ENCODE measurements around the gene PCDHGB1.
"Not testable (repeated sequence)": the region's sequence is repeated elsewhere in the genome, so short reads cannot be mapped to it uniquely, and the experiment has no call there.

Gene PCDHGB1

GRCh38 chr5:141363952-141364660 is 14.2 kb downstream of the PCDHGB1 start, which contains the start of gene PCDHGA5:
Gene PCDHGA5 (plus strand): TSS chr5:141364162. CDS start chr5:141364331, 169 bp downstream.
- TF ChIP-seq CTCF (IDR thresholded peaks at IDR 0.05; ENCODE audit: low read depth, low read length), result no peak; the same call in 1 of the 2 replicates
- DNase-seq (ENCODE audit: extremely low read depth, low read depth), result no peak

DNA sequence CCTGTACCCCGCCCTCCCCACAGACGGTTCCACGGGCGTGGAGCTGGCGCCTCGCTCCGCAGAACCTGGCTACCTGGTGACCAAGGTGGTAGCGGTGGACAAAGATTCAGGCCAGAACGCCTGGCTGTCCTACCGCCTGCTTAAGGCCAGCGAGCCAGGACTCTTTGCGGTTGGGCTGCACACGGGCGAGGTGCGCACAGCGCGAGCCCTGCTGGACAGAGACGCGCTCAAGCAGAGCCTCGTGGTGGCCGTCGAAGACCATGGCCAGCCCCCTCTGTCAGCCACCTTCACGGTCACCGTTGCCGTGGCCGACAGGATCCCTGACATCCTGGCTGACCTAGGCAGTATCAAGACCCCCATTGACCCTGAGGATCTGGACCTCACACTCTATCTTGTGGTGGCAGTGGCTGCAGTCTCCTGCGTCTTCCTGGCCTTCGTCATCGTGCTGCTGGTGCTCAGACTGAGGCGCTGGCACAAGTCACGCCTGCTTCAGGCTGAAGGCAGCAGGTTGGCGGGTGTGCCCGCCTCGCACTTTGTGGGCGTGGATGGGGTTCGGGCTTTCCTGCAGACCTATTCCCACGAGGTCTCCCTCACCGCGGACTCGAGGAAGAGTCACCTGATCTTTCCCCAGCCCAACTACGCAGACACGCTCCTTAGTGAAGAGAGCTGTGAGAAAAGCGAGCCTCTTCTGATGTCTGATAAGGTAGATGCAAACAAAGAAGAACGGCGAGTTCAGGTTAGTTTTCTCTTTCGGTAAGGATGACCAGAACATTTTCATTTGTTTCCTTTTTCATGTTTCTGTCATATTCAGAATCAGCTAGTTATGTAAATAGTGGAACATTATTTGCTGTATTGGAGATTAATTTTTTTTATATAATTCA is 16.4 kb downstream of the PCDHGB1 start:
- TF ChIP-seq CTCF (IDR thresholded peaks at IDR 0.05; ENCODE audit: low read depth, low read length), result no peak
- DNase-seq (ENCODE audit: extremely low read depth, low read depth), result no peak

DNA sequence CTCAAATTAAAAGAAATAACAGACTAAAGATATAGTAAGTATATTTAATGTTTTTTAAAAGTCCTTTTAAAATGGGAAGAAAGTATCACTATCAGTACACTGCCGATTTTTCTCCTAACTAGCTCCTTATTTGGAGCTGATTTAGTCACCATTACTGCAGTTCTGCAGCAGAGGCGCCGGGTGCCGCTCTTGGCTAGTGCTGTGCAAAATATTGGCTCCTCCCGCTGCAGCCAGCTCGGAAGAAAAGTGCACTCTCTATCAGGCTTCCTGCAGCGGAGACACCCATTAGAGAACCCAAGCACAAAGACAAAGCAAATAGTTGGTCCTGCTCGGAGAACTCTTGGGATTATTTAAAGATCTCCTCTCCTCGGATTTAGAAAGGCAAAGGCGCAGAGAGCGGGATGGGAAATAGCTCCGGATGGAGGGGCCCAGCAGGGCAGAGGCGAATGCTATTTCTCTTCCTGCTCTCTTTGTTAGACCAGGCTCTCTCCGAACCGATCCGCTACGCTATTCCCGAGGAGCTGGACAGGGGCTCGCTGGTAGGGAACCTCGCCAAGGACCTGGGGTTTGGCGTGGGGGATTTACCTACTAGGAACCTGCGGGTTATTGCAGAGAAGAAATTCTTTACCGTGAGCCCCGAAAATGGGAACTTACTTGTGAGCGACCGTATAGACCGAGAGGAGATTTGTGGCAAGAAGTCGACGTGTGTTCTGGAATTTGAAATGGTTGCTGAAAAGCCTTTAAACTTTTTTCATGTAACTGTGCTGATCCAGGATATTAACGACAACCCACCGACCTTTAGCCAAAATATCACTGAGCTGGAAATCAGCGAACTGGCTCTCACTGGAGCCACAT is 20.3 kb downstream of the PCDHGB1 start, which contains the start of gene PCDHGB3:
Gene PCDHGB3, plus strand, starts transcription at position 249 of the 855 bp plus-strand sequence. Its CDS starts 153 bp downstream, at position 402.
- no peak for DNase-seq (ENCODE audit: extremely low read depth, low read depth)
- peak; percentile 50 for TF ChIP-seq CTCF (IDR thresholded peaks at IDR 0.05; ENCODE audit: low read depth, low read length)

- TF ChIP-seq CTCF (IDR thresholded peaks at IDR 0.05; ENCODE audit: low read depth, low read length), result no peak
- no peak for DNase-seq (ENCODE audit: extremely low read depth, low read depth)
Observed at GRCh38 chr5:141371572-141372475, 21.9 kb downstream of the PCDHGB1 start.

- no peak for DNase-seq (ENCODE audit: extremely low read depth, low read depth)
- peak; percentile 40 for TF ChIP-seq CTCF (IDR thresholded peaks at IDR 0.05; ENCODE audit: low read depth, low read length)
Observed at GRCh38 chr5:141373673-141374317, 23.9 kb downstream of the PCDHGB1 start, which contains the start of gene PCDHGA6. Gene PCDHGA6 (plus strand): TSS chr5:141373891. CDS start chr5:141374084, 193 bp downstream.

GRCh38 chr5:141374627-141375026 is 24.7 kb downstream of the PCDHGB1 start:
- no peak for TF ChIP-seq CTCF (IDR thresholded peaks at IDR 0.05; ENCODE audit: low read depth, low read length)

DNA sequence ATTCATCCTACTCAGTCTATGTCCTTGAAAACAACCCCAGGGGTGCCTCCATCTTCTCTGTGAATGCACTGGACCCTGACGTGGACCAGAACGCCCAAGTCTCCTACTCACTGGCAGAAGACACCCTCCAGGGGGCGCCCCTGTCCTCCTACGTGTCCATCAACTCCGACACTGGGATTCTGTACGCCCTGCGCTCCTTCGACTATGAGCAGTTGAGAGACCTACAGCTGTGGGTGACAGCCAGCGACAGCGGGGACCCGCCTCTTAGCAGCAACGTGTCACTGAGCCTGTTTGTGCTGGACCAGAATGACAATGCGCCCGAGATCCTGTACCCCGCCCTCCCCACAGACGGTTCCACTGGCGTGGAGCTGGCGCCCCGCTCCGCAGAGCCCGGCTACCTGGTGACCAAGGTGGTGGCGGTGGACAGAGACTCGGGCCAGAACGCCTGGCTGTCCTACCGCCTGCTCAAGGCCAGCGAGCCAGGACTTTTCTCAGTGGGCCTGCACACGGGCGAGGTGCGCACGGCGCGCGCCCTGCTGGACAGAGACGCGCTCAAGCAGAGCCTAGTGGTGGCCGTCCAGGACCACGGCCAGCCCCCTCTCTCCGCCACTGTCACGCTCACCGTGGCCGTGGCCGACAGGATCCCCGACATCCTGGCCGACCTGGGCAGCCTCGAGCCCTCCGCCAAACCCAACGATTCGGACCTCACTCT is 25.7 kb downstream of the PCDHGB1 start:
- DNase-seq (ENCODE audit: extremely low read depth, low read depth), result not testable (repeated sequence)

More at GRCh38 chr5:141374627-141375026, 24.7 kb downstream of the PCDHGB1 start:
- DNase-seq (ENCODE audit: extremely low read depth, low read depth), result no peak

Data from AG09319 (cell line).